Keratinocyte (primary cell): ENCODE data around the gene HEBP2.

ENCODE experiments used
- EZH2 ChIP-seq: IDR thresholded peaks from one replicate; pipeline ENCODE4 v1.6.1; 2012; ENCODE audit warnings: inconsistent platforms, mild to moderate bottlenecking, low read length, moderate library complexity
- TF ChIP-seq, protein P1 (sequence below), 3 experiments: IDR thresholded peaks in 1 of 3; conservative IDR thresholded peaks in 1 of 3; optimal IDR thresholded peaks in 1 of 3; 2 replicates in 2 of 3; 3 replicates in 1 of 3; pipeline versions ENCODE3 to v1.5.1; 2011; ENCODE audit warnings: low read length in 3 of 3, mild to moderate bottlenecking in 3 of 3, moderate library complexity in 2 of 3, control low read depth in 1 of 3, inconsistent platforms in 1 of 3; ENCODE audit not compliant: insufficient read depth in 2 of 3; ENCODE audit errors: extremely low read depth in 1 of 3

DNA sequence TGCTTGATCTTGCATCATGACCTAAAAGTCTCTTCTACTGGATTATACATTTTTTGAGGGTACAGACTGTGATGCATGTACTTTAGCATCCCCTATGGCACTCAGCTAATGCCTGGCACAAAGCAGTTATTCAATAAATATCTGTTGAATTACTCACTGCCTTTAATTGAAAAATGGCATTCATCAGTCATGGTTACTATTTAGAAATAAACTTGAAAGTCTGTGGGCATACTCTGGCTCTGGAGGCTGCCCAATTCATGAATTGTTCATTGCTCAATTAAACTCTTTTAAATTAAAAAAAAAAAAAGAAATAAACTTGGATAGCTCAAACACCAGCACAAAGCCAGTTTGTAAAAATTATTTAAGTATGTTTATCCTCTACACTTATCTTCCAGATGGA is 40.0 kb downstream of the HEBP2 start:
- TF ChIP-seq, protein P1, sequence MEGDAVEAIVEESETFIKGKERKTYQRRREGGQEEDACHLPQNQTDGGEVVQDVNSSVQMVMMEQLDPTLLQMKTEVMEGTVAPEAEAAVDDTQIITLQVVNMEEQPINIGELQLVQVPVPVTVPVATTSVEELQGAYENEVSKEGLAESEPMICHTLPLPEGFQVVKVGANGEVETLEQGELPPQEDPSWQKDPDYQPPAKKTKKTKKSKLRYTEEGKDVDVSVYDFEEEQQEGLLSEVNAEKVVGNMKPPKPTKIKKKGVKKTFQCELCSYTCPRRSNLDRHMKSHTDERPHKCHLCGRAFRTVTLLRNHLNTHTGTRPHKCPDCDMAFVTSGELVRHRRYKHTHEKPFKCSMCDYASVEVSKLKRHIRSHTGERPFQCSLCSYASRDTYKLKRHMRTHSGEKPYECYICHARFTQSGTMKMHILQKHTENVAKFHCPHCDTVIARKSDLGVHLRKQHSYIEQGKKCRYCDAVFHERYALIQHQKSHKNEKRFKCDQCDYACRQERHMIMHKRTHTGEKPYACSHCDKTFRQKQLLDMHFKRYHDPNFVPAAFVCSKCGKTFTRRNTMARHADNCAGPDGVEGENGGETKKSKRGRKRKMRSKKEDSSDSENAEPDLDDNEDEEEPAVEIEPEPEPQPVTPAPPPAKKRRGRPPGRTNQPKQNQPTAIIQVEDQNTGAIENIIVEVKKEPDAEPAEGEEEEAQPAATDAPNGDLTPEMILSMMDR (optimal IDR thresholded peaks at IDR 0.05 in 1 of 3, IDR thresholded peaks at IDR 0.05 in 1 of 3, conservative IDR thresholded peaks at IDR 0.05 in 1 of 3; ENCODE audit: extremely low read depth in 1 of 3, insufficient read depth in 2 of 3, low read length in 3 of 3) = no peak
- TF ChIP-seq EZH2 = no peak
